Measurements from ENCODE around the gene SYNM.

Gene SYNM

GRCh38 chr15:99097441-99098410 lies 7.2 kb upstream of the SYNM start:
- no peak for TF ChIP-seq POLR2AphosphoS5 (IDR thresholded peaks at IDR 0.05; ENCODE audit: low read depth, low read length)
- TF ChIP-seq TAF1 (IDR thresholded peaks at IDR 0.05; ENCODE audit: borderline replicate concordance, insufficient read depth, low read length), result no peak
- no peak for TF ChIP-seq FOXP2 (optimal IDR thresholded peaks at IDR 0.05; ENCODE audit: borderline replicate concordance, extremely low read depth, extremely low read length, insufficient read depth)
- no peak for TF ChIP-seq REST (IDR thresholded peaks at IDR 0.05; ENCODE audit: insufficient read depth in 1 of 2, low read depth in 2 of 2, low read length in 2 of 2)
- TF ChIP-seq SIN3A (IDR thresholded peaks at IDR 0.05; ENCODE audit: borderline replicate concordance, insufficient read depth, low read length), result no peak

- TF ChIP-seq TAF1 (IDR thresholded peaks at IDR 0.05; ENCODE audit: borderline replicate concordance, insufficient read depth, low read length) (no peak), POLR2AphosphoS5 (IDR thresholded peaks at IDR 0.05; ENCODE audit: low read depth, low read length) (no peak), REST (IDR thresholded peaks at IDR 0.05; ENCODE audit: insufficient read depth in 1 of 2, low read depth in 2 of 2, low read length in 2 of 2) (no peak), SIN3A (IDR thresholded peaks at IDR 0.05; ENCODE audit: borderline replicate concordance, insufficient read depth, low read length) (no peak), FOXP2 (optimal IDR thresholded peaks at IDR 0.05; ENCODE audit: borderline replicate concordance, extremely low read depth, extremely low read length, insufficient read depth) (no peak)
Measured at GRCh38 chr15:99098426-99098825, 6.5 kb upstream of the SYNM start.

- TF ChIP-seq POLR2AphosphoS5 (IDR thresholded peaks at IDR 0.05; ENCODE audit: low read depth, low read length) (no peak), FOXP2 (optimal IDR thresholded peaks at IDR 0.05; ENCODE audit: borderline replicate concordance, extremely low read depth, extremely low read length, insufficient read depth) (no peak)
Measured at GRCh38 chr15:99098991-99099390, 5.9 kb upstream of the SYNM start.

GRCh38 chr15:99099661-99100060 lies 5.2 kb upstream of the SYNM start:
- TF ChIP-seq REST (IDR thresholded peaks at IDR 0.05; ENCODE audit: insufficient read depth in 1 of 2, low read depth in 2 of 2, low read length in 2 of 2), result no peak

- TF ChIP-seq SIN3A (IDR thresholded peaks at IDR 0.05; ENCODE audit: borderline replicate concordance, insufficient read depth, low read length) (no peak), POLR2AphosphoS5 (IDR thresholded peaks at IDR 0.05; ENCODE audit: low read depth, low read length) (no peak), TAF1 (IDR thresholded peaks at IDR 0.05; ENCODE audit: borderline replicate concordance, insufficient read depth, low read length) (no peak), REST (IDR thresholded peaks at IDR 0.05; ENCODE audit: insufficient read depth in 1 of 2, low read depth in 2 of 2, low read length in 2 of 2) (no peak), FOXP2 (optimal IDR thresholded peaks at IDR 0.05; ENCODE audit: borderline replicate concordance, extremely low read depth, extremely low read length, insufficient read depth) (no peak)
Measured at GRCh38 chr15:99100245-99101173, 4.4 kb upstream of the SYNM start.

Data from PFSK-1 (cell line).